T-helper 17 cell (primary cell): ENCODE measurements around the gene CCDC181. TPM values are rescaled to one million over a fixed set of nuclear protein-coding genes. Genes with fewer than 3 reads are reported as not detected.

Experiments
- ATAC-seq: fragments of 150-1000 bp; cut with Tn5 transposase; 2 replicates; pipeline ENCODE4 v1.10.0; 2021; ENCODE audit warnings: mild to moderate bottlenecking, moderate library complexity
- DNase-seq, 3 donors: peaks; one replicate each; pipeline versions ENCODE4 v3.0.0 to v3.0.0-alpha.2; 2020 to 2021
- H3K9me3 ChIP-seq: one replicate; pipeline ENCODE4 v1.7.0; 2013; ENCODE audit warnings: low read length, mild to moderate bottlenecking; ENCODE audit not compliant: control insufficient read depth, poor library complexity, severe bottlenecking
- H3K27ac Mint-ChIP-seq: one replicate; pipeline ENCODE4 v1.8.0; 2022; ENCODE audit warnings: mild to moderate bottlenecking, moderate library complexity, mixed read lengths
- H3K27me3 Mint-ChIP-seq: one replicate; pipeline ENCODE4 v1.8.0; 2022; ENCODE audit warnings: mixed read lengths
- H3K36me3 Mint-ChIP-seq: one replicate; pipeline ENCODE4 v1.8.0; 2022; ENCODE audit warnings: low read depth, mixed read lengths
- H3K4me1 Mint-ChIP-seq: one replicate; pipeline ENCODE4 v1.8.0; 2022; ENCODE audit warnings: mild to moderate bottlenecking, mixed read lengths
- H3K4me3 Mint-ChIP-seq: one replicate; pipeline ENCODE4 v1.8.0; 2022; ENCODE audit warnings: mild to moderate bottlenecking, moderate library complexity, mixed read lengths
- total RNA-seq, 4 donors: library from RNA in 2 of 4; stranded (reverse) in 2 of 4; gene quantifications; one replicate each; pipeline ENCODE4 v1.2.3 and lab custom pipeline; 2022 to 2026

Gene CCDC181
- total RNA-seq = not detected
- total RNA-seq (lab: John Stamatoyannopoulos, UW) = 0 to 0.08 reads per million in 2 donors

DNA sequence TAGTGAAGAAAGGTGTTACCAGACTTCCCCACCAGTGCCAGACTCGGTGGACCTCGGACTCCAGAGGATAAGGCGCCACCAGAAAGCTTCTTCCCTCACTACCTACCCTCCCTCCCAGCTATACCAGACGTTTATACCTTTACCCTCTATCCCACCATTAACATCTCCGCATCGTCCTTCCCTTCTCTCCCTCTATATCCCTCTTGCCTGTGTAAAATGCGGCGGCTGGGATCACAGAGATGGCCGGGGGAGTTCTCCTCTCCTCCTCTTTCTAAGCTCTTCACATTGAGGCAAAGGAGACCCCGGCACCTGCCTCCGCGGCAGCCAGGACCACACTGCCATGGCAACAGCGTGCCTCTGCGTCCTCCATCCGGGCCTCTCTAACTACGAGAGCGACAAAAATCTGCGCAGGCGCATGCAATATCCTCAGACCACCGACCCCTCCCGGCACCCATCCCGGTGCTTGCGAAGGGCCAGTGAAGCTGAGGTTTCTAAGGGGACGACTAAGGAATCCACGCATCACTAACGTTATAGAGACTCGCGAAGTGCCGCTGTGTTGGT lies at the start of gene CCDC181:
TSS of gene CCDC181 (minus strand) at position 394 of the 561 bp plus-strand sequence. CDS start 2,547 bp downstream, outside the sequence.
- peak within 1 kb of the TSS; percentile 90 for H3K4me3 Mint-ChIP-seq
- peaks cover 1% of the 10 kb centered on the region for H3K9me3 ChIP-seq
- H3K27ac Mint-ChIP-seq = peak within 1 kb of the TSS; percentile 83
- H3K36me3 Mint-ChIP-seq = peaks cover 4% of the 10 kb centered on the region
- DNase-seq (peak in 1 of 3 donors; percentile 9), ATAC-seq (peak; percentile 73)
- H3K4me1 Mint-ChIP-seq = peaks cover 6% of the 10 kb centered on the region
- peaks cover 72% of the 10 kb centered on the region for H3K27me3 Mint-ChIP-seq

GRCh38 chr1:169475806-169476387 lies 48.6 kb upstream of the CCDC181 start:
- Mint-ChIP-seq H3K4me3 (no peak overlapping the region), H3K27me3 (no peaks in the 10 kb centered on the region), H3K27ac (no peak overlapping the region), H3K36me3 (no peaks in the 10 kb centered on the region), H3K4me1 (peaks cover 12% of the 10 kb centered on the region)
- ATAC-seq = no peak
- DNase-seq = no peak
- no peaks in the 10 kb centered on the region for H3K9me3 ChIP-seq

DNA sequence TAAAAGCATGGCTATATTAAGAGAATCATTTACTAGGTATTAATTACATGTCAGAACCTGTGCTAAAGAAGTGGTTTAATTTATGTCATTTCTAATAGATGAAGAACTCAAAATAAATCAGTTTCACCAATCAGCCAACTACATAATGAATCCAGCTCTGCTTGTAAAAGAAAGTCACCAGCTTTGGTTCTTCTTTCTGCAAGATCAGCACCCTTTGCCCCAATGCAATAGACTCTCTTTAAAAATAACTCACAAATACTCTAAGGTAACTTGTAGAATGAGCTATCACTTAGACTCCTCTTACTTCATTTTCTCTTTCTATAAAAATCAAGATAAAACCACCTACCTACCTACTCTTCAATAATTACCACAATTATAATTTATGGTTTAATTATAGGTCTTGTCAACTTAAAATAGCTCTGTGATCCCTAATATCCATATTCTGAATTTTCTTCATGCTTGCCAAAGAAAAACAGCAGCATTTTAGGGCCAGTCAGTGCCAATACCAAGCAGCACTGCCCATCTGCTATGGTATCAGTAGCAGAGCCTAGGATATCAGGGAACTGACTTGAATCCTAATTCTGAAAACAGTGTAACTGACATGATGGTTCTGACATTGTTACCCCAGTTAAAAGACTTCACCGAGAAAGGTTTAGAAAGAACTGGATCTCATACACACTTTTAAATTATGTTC lies 47.2 kb upstream of the CCDC181 start:
- DNase-seq (no peak), ATAC-seq (no peak)
- H3K4me3 Mint-ChIP-seq = no peak overlapping the region
- no peak overlapping the region for H3K27ac Mint-ChIP-seq
- H3K9me3 ChIP-seq = no peaks in the 10 kb centered on the region
- no peaks in the 10 kb centered on the region for H3K27me3 Mint-ChIP-seq
- peaks cover 7% of the 10 kb centered on the region for H3K4me1 Mint-ChIP-seq
- H3K36me3 Mint-ChIP-seq = no peaks in the 10 kb centered on the region

GRCh38 chr1:169473347-169473746 lies 46.1 kb upstream of the CCDC181 start:
- Mint-ChIP-seq H3K36me3 (no peaks in the 10 kb centered on the region), H3K4me1 (peaks cover 7% of the 10 kb centered on the region), H3K27ac (no peak overlapping the region), H3K4me3 (no peak overlapping the region), H3K27me3 (no peaks in the 10 kb centered on the region)
- no peaks in the 10 kb centered on the region for H3K9me3 ChIP-seq
- DNase-seq = no peak
- no peak for ATAC-seq

- no peaks in the 10 kb centered on the region for H3K9me3 ChIP-seq
- Mint-ChIP-seq H3K27me3 (no peaks in the 10 kb centered on the region), H3K36me3 (no peaks in the 10 kb centered on the region), H3K27ac (no peak overlapping the region), H3K4me1 (peaks cover 7% of the 10 kb centered on the region), H3K4me3 (no peak overlapping the region)
- no peak for ATAC-seq
- DNase-seq = no peak
Observed at GRCh38 chr1:169472738-169473137, 45.5 kb upstream of the CCDC181 start.

GRCh38 chr1:169468982-169469381 lies 41.7 kb upstream of the CCDC181 start:
- no peak for ATAC-seq
- peaks cover 3% of the 10 kb centered on the region for H3K36me3 Mint-ChIP-seq
- no peaks in the 10 kb centered on the region for H3K4me1 Mint-ChIP-seq
- H3K27me3 Mint-ChIP-seq = no peaks in the 10 kb centered on the region
- no peak overlapping the region for H3K4me3 Mint-ChIP-seq
- no peak overlapping the region for H3K27ac Mint-ChIP-seq
- H3K9me3 ChIP-seq = no peaks in the 10 kb centered on the region
- no peak for DNase-seq

DNA sequence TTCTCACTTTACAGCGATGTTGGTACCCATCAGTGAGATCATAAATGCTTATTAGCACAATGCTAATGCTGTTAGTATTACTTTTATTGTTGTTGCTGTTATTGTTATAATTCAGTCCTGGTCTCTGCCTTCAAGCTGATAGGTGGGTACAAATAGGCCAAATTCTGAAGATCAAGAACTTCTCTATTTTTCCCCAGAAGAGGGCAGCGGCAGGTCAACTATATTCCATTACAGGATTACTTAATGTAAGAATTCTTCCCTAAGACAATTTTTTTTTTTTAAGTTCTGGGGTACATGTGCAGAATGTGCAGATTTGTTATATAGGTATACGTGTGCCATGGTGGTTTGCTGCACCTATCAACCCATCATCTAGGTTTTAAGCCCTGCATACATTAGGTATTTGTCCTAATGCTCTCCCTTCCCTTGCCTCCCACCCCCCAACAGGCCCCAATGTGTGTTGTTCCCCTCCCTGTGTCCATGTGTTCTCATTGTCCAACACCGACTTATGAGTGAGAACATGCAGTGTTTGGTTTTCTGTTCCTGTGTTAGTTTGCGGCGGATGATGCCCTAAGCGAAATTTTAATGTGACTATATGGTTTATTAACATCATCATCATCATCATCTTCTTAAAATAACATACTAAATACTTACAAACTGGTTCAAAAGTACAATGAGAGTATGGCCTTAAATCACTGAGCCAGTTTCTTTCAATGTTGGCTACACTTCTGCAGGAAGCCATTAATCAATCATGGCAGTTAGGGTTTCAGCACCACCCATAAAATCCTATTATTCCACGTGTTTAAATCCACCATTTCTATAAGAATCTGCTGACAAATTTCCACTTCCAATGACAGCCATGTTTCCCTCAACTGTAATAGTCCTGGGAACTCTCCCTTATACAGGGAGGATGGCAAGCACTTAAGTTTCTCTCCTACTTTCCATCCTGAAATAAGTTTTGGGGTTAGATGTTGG lies 39.3 kb upstream of the CCDC181 start:
- DNase-seq (no peak), ATAC-seq (no peak)
- H3K4me1 Mint-ChIP-seq = no peaks in the 10 kb centered on the region

DNA sequence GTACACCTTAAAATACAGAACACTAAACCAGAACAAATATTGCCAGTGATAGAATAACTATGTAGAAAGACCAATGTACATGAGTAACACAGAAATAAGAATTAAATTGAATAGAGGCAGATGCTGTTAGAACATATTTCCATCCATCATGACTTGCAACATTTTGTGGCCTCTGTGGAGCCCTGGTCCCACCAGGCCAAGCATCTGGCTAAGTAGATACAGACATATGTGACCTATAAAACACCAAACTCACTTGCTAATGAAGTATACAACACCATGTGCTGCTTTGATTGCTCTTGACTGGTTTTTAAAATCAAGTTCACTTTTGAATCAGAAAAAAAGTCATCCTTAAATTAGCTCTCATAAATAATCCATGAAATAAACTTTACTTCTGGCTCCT lies 38.0 kb upstream of the CCDC181 start:
- ATAC-seq (no peak), DNase-seq (no peak)
- Mint-ChIP-seq H3K27me3 (peaks cover 7% of the 10 kb centered on the region), H3K27ac (no peak overlapping the region), H3K4me3 (no peak overlapping the region), H3K36me3 (peaks cover 3% of the 10 kb centered on the region), H3K4me1 (peaks cover under 1% of the 10 kb centered on the region)
- H3K9me3 ChIP-seq = no peaks in the 10 kb centered on the region

More for the DNA sequence above, 39.3 kb upstream of the CCDC181 start:
- Mint-ChIP-seq H3K27me3 (peaks cover under 1% of the 10 kb centered on the region), H3K4me3 (no peak overlapping the region), H3K27ac (no peak overlapping the region), H3K36me3 (peaks cover 3% of the 10 kb centered on the region)
- no peaks in the 10 kb centered on the region for H3K9me3 ChIP-seq

DNA sequence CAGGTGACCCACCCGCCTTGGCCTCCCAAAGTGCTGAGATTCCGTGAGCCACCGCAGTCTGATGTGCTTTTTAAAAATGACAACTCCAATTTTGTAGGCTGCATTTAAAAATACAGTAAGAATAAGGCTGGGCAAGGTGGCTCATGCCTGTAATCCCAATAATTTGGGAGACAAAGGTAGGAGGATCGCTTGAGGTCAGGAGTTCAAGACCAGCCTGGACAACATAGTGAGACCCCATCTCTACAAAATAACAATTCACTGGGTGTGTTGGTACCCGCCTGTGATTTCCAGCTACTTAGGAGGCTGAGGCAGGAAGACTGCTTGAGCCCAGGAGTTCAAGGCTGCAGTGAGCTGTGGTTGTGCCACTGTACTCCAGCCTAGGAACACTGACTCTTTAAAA lies 35.1 kb upstream of the CCDC181 start:
- H3K9me3 ChIP-seq = no peaks in the 10 kb centered on the region
- H3K4me1 Mint-ChIP-seq = peaks cover 3% of the 10 kb centered on the region
- no peak overlapping the region for H3K4me3 Mint-ChIP-seq
- no peak overlapping the region for H3K27ac Mint-ChIP-seq
- peaks cover under 1% of the 10 kb centered on the region for H3K36me3 Mint-ChIP-seq
- ATAC-seq (no peak), DNase-seq (no peak)
- H3K27me3 Mint-ChIP-seq = peaks cover 7% of the 10 kb centered on the region

GRCh38 chr1:169461390-169462000 lies 34.2 kb upstream of the CCDC181 start:
- Mint-ChIP-seq H3K27me3 (peaks cover 7% of the 10 kb centered on the region), H3K36me3 (no peaks in the 10 kb centered on the region), H3K27ac (no peak overlapping the region), H3K4me1 (peaks cover 3% of the 10 kb centered on the region), H3K4me3 (no peak overlapping the region)
- ATAC-seq (no peak), DNase-seq (no peak)
- H3K9me3 ChIP-seq = no peaks in the 10 kb centered on the region

GRCh38 chr1:169460191-169460833 lies 33.0 kb upstream of the CCDC181 start:
- Mint-ChIP-seq H3K36me3 (no peaks in the 10 kb centered on the region), H3K4me1 (peaks cover 3% of the 10 kb centered on the region), H3K27ac (no peak overlapping the region), H3K4me3 (no peak overlapping the region), H3K27me3 (peaks cover 7% of the 10 kb centered on the region)
- DNase-seq = no peak
- no peaks in the 10 kb centered on the region for H3K9me3 ChIP-seq
- ATAC-seq = no peak

- Mint-ChIP-seq H3K27ac (no peak overlapping the region), H3K27me3 (peaks cover 7% of the 10 kb centered on the region), H3K36me3 (no peaks in the 10 kb centered on the region), H3K4me1 (peaks cover 3% of the 10 kb centered on the region), H3K4me3 (no peak overlapping the region)
- ATAC-seq (no peak), DNase-seq (no peak)
- H3K9me3 ChIP-seq = no peaks in the 10 kb centered on the region
Observed at GRCh38 chr1:169457443-169457842, 30.2 kb upstream of the CCDC181 start.
